Central memory CD8-positive, alpha-beta T cell (primary cell): ENCODE results near the gene HHATL.

Source experiments
- ATAC-seq: fragments of 150-1000 bp; cut with Tn5 transposase; replicated peaks from 2 replicates; pipeline ENCODE4 v1.10.0; 2022; ENCODE audit warnings: mild to moderate bottlenecking, moderate FRiP score, moderate number of reproducible peaks; ENCODE audit not compliant: poor library complexity, severe bottlenecking; ENCODE audit errors: extremely low read depth
- DNase-seq, 2 donors: peaks; one replicate each; pipeline ENCODE4 v3.0.0; 2021; ENCODE audit warnings: low spot score in 2 of 2
- H3K27ac Mint-ChIP-seq: one replicate; pipeline ENCODE4 v1.8.0; 2022; ENCODE audit warnings: low read depth, mild to moderate bottlenecking, moderate library complexity, mixed read lengths
- H3K27me3 Mint-ChIP-seq: one replicate; pipeline ENCODE4 v1.8.0; 2022; ENCODE audit warnings: mixed read lengths
- H3K36me3 Mint-ChIP-seq: one replicate; pipeline ENCODE4 v1.8.0; 2022; ENCODE audit warnings: mild to moderate bottlenecking, moderate library complexity, mixed read lengths; ENCODE audit not compliant: insufficient read depth
- H3K4me1 Mint-ChIP-seq: one replicate; pipeline ENCODE4 v1.8.0; 2022; ENCODE audit warnings: mixed read lengths
- H3K4me3 Mint-ChIP-seq: one replicate; pipeline ENCODE4 v1.8.0; 2022; ENCODE audit warnings: mild to moderate bottlenecking, moderate library complexity, mixed read lengths
- H3K9me3 Mint-ChIP-seq: one replicate; pipeline ENCODE4 v1.8.0; 2022; ENCODE audit warnings: mixed read lengths

HHATL gene

GRCh38 chr3:42718338-42718737 is 15.7 kb upstream of the HHATL start:
- H3K4me1 Mint-ChIP-seq = no peaks in the 10 kb centered on the region
- no peaks in the 10 kb centered on the region for H3K9me3 Mint-ChIP-seq
- no peaks in the 10 kb centered on the region for H3K36me3 Mint-ChIP-seq
- H3K4me3 Mint-ChIP-seq = no peak overlapping the region
- no peak overlapping the region for H3K27ac Mint-ChIP-seq
- peaks cover 25% of the 10 kb centered on the region for H3K27me3 Mint-ChIP-seq
- DNase-seq (no peak), ATAC-seq (no peak)

GRCh38 chr3:42717306-42717705 is 14.7 kb upstream of the HHATL start:
- no peak overlapping the region for H3K4me3 Mint-ChIP-seq
- H3K27ac Mint-ChIP-seq = no peak overlapping the region
- ATAC-seq (no peak), DNase-seq (no peak)
- H3K36me3 Mint-ChIP-seq = no peaks in the 10 kb centered on the region
- H3K9me3 Mint-ChIP-seq = no peaks in the 10 kb centered on the region
- H3K27me3 Mint-ChIP-seq = peaks cover 19% of the 10 kb centered on the region
- H3K4me1 Mint-ChIP-seq = no peaks in the 10 kb centered on the region

- ATAC-seq (no peak), DNase-seq (no peak)
- H3K9me3 Mint-ChIP-seq = no peaks in the 10 kb centered on the region
- peaks cover 26% of the 10 kb centered on the region for H3K27me3 Mint-ChIP-seq
- no peaks in the 10 kb centered on the region for H3K36me3 Mint-ChIP-seq
- H3K27ac Mint-ChIP-seq = no peak overlapping the region
- H3K4me3 Mint-ChIP-seq = no peak overlapping the region
- no peaks in the 10 kb centered on the region for H3K4me1 Mint-ChIP-seq
These were observed 11.7 kb upstream of the HHATL start for GRCh38 chr3:42714171-42714852.

GRCh38 chr3:42713747-42714146 is 11.1 kb upstream of the HHATL start:
- H3K27ac Mint-ChIP-seq = no peak overlapping the region
- no peaks in the 10 kb centered on the region for H3K9me3 Mint-ChIP-seq
- ATAC-seq (no peak), DNase-seq (no peak)
- no peak overlapping the region for H3K4me3 Mint-ChIP-seq
- no peaks in the 10 kb centered on the region for H3K4me1 Mint-ChIP-seq
- no peaks in the 10 kb centered on the region for H3K36me3 Mint-ChIP-seq
- peaks cover 27% of the 10 kb centered on the region for H3K27me3 Mint-ChIP-seq

GRCh38 chr3:42712688-42713372 is 10.2 kb upstream of the HHATL start:
- H3K9me3 Mint-ChIP-seq = no peaks in the 10 kb centered on the region
- no peaks in the 10 kb centered on the region for H3K36me3 Mint-ChIP-seq
- ATAC-seq (no peak), DNase-seq (no peak)
- no peak overlapping the region for H3K4me3 Mint-ChIP-seq
- H3K27ac Mint-ChIP-seq = no peak overlapping the region
- H3K4me1 Mint-ChIP-seq = no peaks in the 10 kb centered on the region
- H3K27me3 Mint-ChIP-seq = peaks cover 30% of the 10 kb centered on the region

DNA sequence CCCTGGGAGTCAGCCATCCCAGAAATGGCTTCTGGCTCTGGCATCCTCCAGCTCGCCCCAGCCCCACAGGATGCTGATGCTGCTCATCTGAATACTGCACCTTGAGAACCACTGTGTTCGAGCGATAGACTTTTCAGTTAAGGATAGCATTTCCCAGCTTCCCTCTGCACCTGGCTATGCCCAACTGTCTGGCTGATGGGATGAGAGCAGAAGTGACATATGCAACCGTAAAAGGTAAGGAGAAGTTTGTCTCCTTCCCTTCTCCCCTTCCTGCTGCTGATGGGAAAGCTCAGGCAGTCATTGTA is 9.7 kb upstream of the HHATL start:
- no peaks in the 10 kb centered on the region for H3K9me3 Mint-ChIP-seq
- H3K4me1 Mint-ChIP-seq = no peaks in the 10 kb centered on the region
- H3K4me3 Mint-ChIP-seq = no peak overlapping the region
- H3K27ac Mint-ChIP-seq = no peak overlapping the region
- H3K36me3 Mint-ChIP-seq = no peaks in the 10 kb centered on the region
- H3K27me3 Mint-ChIP-seq = peaks cover 35% of the 10 kb centered on the region
- no peak for ATAC-seq
- no peak for DNase-seq

- H3K36me3 Mint-ChIP-seq = no peaks in the 10 kb centered on the region
- no peak overlapping the region for H3K27ac Mint-ChIP-seq
- H3K4me3 Mint-ChIP-seq = no peak overlapping the region
- H3K9me3 Mint-ChIP-seq = no peaks in the 10 kb centered on the region
- no peaks in the 10 kb centered on the region for H3K4me1 Mint-ChIP-seq
- ATAC-seq (no peak), DNase-seq (no peak)
- peaks cover 39% of the 10 kb centered on the region for H3K27me3 Mint-ChIP-seq
These were observed 9.1 kb upstream of the HHATL start for GRCh38 chr3:42711491-42712343.

DNA sequence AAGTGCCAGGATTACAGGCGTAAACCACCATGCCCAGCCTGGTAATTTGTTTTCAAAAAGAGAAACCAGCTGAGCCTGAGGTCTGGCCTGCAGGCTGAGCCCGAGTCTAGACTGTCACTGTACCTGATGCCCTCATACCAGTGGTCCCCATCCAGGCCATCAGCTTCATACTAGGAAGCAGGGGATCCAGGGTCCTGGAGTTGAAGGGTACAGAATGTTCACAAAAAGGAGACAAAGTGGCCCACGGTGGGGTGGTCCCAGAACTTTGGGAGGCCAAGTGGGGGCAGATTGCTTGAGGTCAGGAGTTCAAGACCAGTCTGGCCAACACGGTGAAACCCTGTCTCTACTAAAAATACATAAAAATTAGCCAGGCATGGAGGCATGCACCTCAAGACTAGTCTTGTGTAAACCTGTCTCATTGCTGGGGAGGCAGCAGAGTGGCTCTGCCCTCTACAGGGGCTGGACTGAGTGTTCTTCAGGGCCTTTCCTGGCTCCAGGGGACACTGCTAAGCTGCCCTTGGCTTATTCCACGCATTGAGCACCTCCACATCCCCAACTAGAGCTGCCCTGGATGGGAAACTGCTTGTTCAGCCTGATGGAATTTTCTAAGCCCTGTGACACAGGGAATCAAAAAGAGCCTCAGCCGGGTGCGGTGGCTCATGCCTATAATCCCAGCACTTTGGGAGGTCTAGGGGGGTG is 7.9 kb upstream of the HHATL start:
- ATAC-seq (no peak), DNase-seq (no peak)
- Mint-ChIP-seq H3K36me3 (no peaks in the 10 kb centered on the region), H3K9me3 (no peaks in the 10 kb centered on the region), H3K4me3 (no peak overlapping the region), H3K27ac (no peak overlapping the region), H3K4me1 (no peaks in the 10 kb centered on the region), H3K27me3 (peaks cover 47% of the 10 kb centered on the region)

- no peaks in the 10 kb centered on the region for H3K36me3 Mint-ChIP-seq
- no peaks in the 10 kb centered on the region for H3K9me3 Mint-ChIP-seq
- H3K27me3 Mint-ChIP-seq = peaks cover 51% of the 10 kb centered on the region
- DNase-seq (no peak), ATAC-seq (no peak)
- H3K4me1 Mint-ChIP-seq = no peaks in the 10 kb centered on the region
- no peak overlapping the region for H3K4me3 Mint-ChIP-seq
- H3K27ac Mint-ChIP-seq = no peak overlapping the region
These were observed 7.0 kb upstream of the HHATL start for GRCh38 chr3:42709621-42710020.

GRCh38 chr3:42708611-42709151 is 6.1 kb upstream of the HHATL start:
- no peak for DNase-seq
- H3K27me3 Mint-ChIP-seq = peaks cover 45% of the 10 kb centered on the region
- H3K4me1 Mint-ChIP-seq = no peaks in the 10 kb centered on the region
- ATAC-seq = no peak
- H3K27ac Mint-ChIP-seq = no peak overlapping the region
- no peaks in the 10 kb centered on the region for H3K36me3 Mint-ChIP-seq
- H3K9me3 Mint-ChIP-seq = no peaks in the 10 kb centered on the region
- H3K4me3 Mint-ChIP-seq = no peak overlapping the region

DNA sequence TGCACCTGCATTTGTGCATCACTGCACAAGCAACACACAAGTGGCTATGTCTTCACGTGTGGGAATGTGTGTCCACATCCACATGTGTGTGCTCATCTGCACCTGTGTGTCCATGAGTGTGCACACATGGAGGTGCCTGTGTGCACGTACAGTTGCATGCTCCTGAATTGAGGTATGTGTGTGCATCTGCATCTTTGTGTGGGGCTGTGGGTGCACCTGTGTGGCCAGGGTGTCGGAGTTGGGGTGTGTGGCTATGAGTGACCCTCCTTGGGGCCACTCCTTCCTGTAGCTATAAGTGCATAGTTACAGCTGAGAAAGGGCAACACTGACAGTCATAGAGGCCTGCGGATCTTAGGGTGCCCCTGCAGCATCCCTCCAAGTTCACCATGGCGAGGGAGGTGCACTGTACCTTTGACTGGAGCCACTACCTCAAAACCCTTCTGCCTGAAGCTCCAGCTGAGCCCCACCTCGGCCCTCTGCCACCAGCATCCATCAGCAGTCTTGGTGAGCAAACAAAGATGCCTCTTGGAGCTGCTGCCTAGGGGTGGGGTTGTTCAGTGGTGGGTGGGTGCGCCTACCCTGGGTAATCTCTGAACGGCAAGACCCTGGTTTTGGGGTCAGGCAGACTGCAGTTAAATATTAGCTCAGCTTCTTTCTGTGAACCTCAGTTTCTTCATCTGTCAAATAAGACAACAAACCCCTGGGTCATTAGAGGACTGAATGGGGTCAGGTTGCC is 5.2 kb upstream of the HHATL start:
- no peak overlapping the region for H3K4me3 Mint-ChIP-seq
- no peaks in the 10 kb centered on the region for H3K4me1 Mint-ChIP-seq
- DNase-seq = no peak
- H3K36me3 Mint-ChIP-seq = no peaks in the 10 kb centered on the region
- H3K27me3 Mint-ChIP-seq = peaks cover 53% of the 10 kb centered on the region
- no peak for ATAC-seq
- H3K27ac Mint-ChIP-seq = no peak overlapping the region
- no peaks in the 10 kb centered on the region for H3K9me3 Mint-ChIP-seq
